ENCODE measurements around the gene CYTH3. TPM values are rescaled to one million over a fixed set of nuclear protein-coding genes. Genes with fewer than 3 reads are reported as not detected.

CYTH3 gene
- total RNA-seq, 1 experiment from 2014 or later: 16.7 TPM

- intact Hi-C loops (cut with micrococcal nuclease): no loop called here
- ChIA-PET RAD21 (ENCODE audit: low non-redundant PET in 1 of 2, low total read pairs in 2 of 2, uncharacterized antibody in 2 of 2, unreplicated experiment in 2 of 2) (no interaction called here), CTCF (no interaction called here), POLR2A (no interaction called here)
- Histone ChIP-seq H3K27ac (ENCODE audit: low read depth, low read length) (no peak overlapping the region), H3K4me2 (ENCODE audit: low read length) (no peak overlapping the region), H3K9me3 (ENCODE audit: control insufficient read depth in 1 of 2, insufficient read depth in 1 of 2, low read depth in 1 of 2, low read length in 2 of 2) (no peaks in the 10 kb centered on the region), H3K79me2 (ENCODE audit: insufficient read depth, low read length) (peaks cover 6% of the 10 kb centered on the region; the same call in 1 of the 2 replicates), H3K27me3 (ENCODE audit: insufficient read depth, low read length) (no peaks in the 10 kb centered on the region), H3K36me3 (ENCODE audit: control insufficient read depth in 1 of 2, insufficient read depth in 2 of 2, low read length in 2 of 2) (no peaks in the 10 kb centered on the region), H2AFZ (ENCODE audit: low read depth, low read length, poor library complexity, severe bottlenecking) (no peak overlapping the region), H3K9me2 (ENCODE audit: insufficient read depth) (no peaks in the 10 kb centered on the region), H4K20me1 (ENCODE audit: insufficient read depth) (no peaks in the 10 kb centered on the region), H3K4me1 (ENCODE audit: control insufficient read depth in 1 of 2, insufficient read depth in 2 of 2, low read length in 2 of 2) (no peaks in the 10 kb centered on the region), H3K9ac (ENCODE audit: low read length) (no peak overlapping the region), H3K4me3 (replicated peaks in 1 of 2; ENCODE audit: low read depth in 1 of 2, low read length in 2 of 2) (no peak overlapping the region)
- no peak for ATAC-seq
- TF ChIP-seq CEBPB (IDR thresholded peaks at IDR 0.05; ENCODE audit: low read depth) (no peak), ZNF274 (IDR thresholded peaks at IDR 0.05; ENCODE audit: low read depth, low read length) (no peak), ATF3 (IDR thresholded peaks at IDR 0.05) (no peak), JUND (IDR thresholded peaks at IDR 0.05) (no peak), EZH2phosphoT487 (IDR thresholded peaks at IDR 0.05; ENCODE audit: borderline replicate concordance) (no peak)
- no peak for DNase-seq (ENCODE audit: low read depth, low spot score)
- BruUV-seq (replicated peaks): no TSS peak
Measured at GRCh38 chr7:6202117-6202516, 70.3 kb downstream of the CYTH3 start.

- TF ChIP-seq ELF1 (IDR thresholded peaks at IDR 0.05; ENCODE audit: borderline replicate concordance, low read depth): no peak
- no peak for TF ChIP-seq REST (IDR thresholded peaks at IDR 0.05; ENCODE audit: low read depth)
- no peak for TF ChIP-seq POLR2AphosphoS5 (IDR thresholded peaks at IDR 0.05; ENCODE audit: low read depth, low read length)
- no peak for TF ChIP-seq ZNF274 (IDR thresholded peaks at IDR 0.05; ENCODE audit: low read depth, low read length)
- TF ChIP-seq YY1 (IDR thresholded peaks at IDR 0.05; ENCODE audit: extremely low read depth, insufficient replicate concordance, low read depth, low read length): no peak
- TF ChIP-seq TCF7L2 (IDR thresholded peaks at IDR 0.05; ENCODE audit: borderline replicate concordance, extremely low read depth, insufficient read depth, insufficient read length): no peak
- no peak for TF ChIP-seq POLR2A (IDR thresholded peaks at IDR 0.05; ENCODE audit: borderline replicate concordance, extremely low read depth, insufficient read depth, insufficient read length)
- no peak for TF ChIP-seq FOSL1 (IDR thresholded peaks at IDR 0.05; ENCODE audit: low read depth)
- TF ChIP-seq MAX (IDR thresholded peaks at IDR 0.05): no peak
- TF ChIP-seq EZH2 (IDR thresholded peaks at IDR 0.05): no peak
- TF ChIP-seq RAD21 (IDR thresholded peaks at IDR 0.05; ENCODE audit: low read depth): no peak
- Histone ChIP-seq H3K4me2 (ENCODE audit: low read length) (no peak overlapping the region), H4K20me1 (ENCODE audit: insufficient read depth) (no peaks in the 10 kb centered on the region), H3K79me2 (ENCODE audit: insufficient read depth, low read length) (peaks cover 6% of the 10 kb centered on the region; the same call in 1 of the 2 replicates), H3K27me3 (ENCODE audit: insufficient read depth, low read length) (no peaks in the 10 kb centered on the region), H3K9ac (ENCODE audit: low read length) (no peak overlapping the region), H3K36me3 (ENCODE audit: control insufficient read depth in 1 of 2, insufficient read depth in 2 of 2, low read length in 2 of 2) (no peaks in the 10 kb centered on the region), H3K9me3 (ENCODE audit: control insufficient read depth in 1 of 2, insufficient read depth in 1 of 2, low read depth in 1 of 2, low read length in 2 of 2) (no peaks in the 10 kb centered on the region), H3K9me2 (ENCODE audit: insufficient read depth) (no peaks in the 10 kb centered on the region), H3K4me1 (ENCODE audit: control insufficient read depth in 1 of 2, insufficient read depth in 2 of 2, low read length in 2 of 2) (no peaks in the 10 kb centered on the region), H3K27ac (ENCODE audit: low read depth, low read length) (no peak overlapping the region), H3K4me3 (replicated peaks in 1 of 2; ENCODE audit: low read depth in 1 of 2, low read length in 2 of 2) (no peak overlapping the region), H2AFZ (ENCODE audit: low read depth, low read length, poor library complexity, severe bottlenecking) (no peak overlapping the region)
- RAD21 ChIA-PET (ENCODE audit: low non-redundant PET in 1 of 2, low total read pairs in 2 of 2, uncharacterized antibody in 2 of 2, unreplicated experiment in 2 of 2): no interaction called here
- no TSS peak for BruUV-seq (replicated peaks)
- CTCF ChIA-PET: no interaction called here
- POLR2A ChIA-PET: no interaction called here
- no peak for DNase-seq (ENCODE audit: low read depth, low spot score)
- no peak for ATAC-seq
- intact Hi-C loops (cut with micrococcal nuclease): no loop called here
Measured at GRCh38 chr7:6200971-6201370, 71.5 kb downstream of the CYTH3 start.
